B cell (primary cell): ENCODE data around the gene ITPKB. TPM values are rescaled to one million over a fixed set of nuclear protein-coding genes. Genes with fewer than 3 reads are reported as not detected.

Experiments
- ATAC-seq: fragments of 200-7000 bp; cut with Tn5 transposase; one replicate; pipeline ENCODE4 v1.10.0; 2021; ENCODE audit warnings: low read depth, mild to moderate bottlenecking, moderate number of reproducible peaks, moderate library complexity
- CTCF ChIA-PET: fragments of 350-600 bp; sonication (Branson Sonifier 250); formaldehyde crosslinking; loops from one replicate; lab custom pipeline; 2021; ENCODE audit warnings: antibody characterized with exemption, inconsistent platforms; lab: Charles Lee
- POLR2A ChIA-PET: fragments of 350-600 bp; sonication (Branson Sonifier 250); formaldehyde crosslinking; loops from one replicate; lab custom pipeline; 2021; ENCODE audit warnings: antibody characterized with exemption; lab: Charles Lee
- DNase-seq: peaks from one replicate; pipeline ENCODE4 v3.0.0; 2013
- H2AFZ ChIP-seq: 2 replicates; pipeline ENCODE4 v1.6.1; 2012; ENCODE audit warnings: mild to moderate bottlenecking, low read depth, low read length; ENCODE audit not compliant: insufficient read depth, poor library complexity, severe bottlenecking
- H3K27ac ChIP-seq, 2 donors: 1 replicate in 1 of 2; 2 replicates in 1 of 2; pipeline ENCODE4 v1.5.1; 2012 to 2013; ENCODE audit warnings: low read length in 2 of 2, mild to moderate bottlenecking in 2 of 2, moderate library complexity in 1 of 2
- H3K27me3 ChIP-seq, 4 experiments: fragments of 200-600 bp in 1 of 4; sonication (generic) in 1 of 4; replicated peaks in 1 of 4; 1 replicate in 2 of 4; 2 replicates in 2 of 4; pipeline versions ENCODE4 v1.6.1 to v1.7.0; 2013 to 2016; ENCODE audit warnings: low read length in 3 of 4, mild to moderate bottlenecking in 2 of 4, mixed read lengths in 1 of 4, moderate library complexity in 1 of 4; ENCODE audit not compliant: insufficient read depth in 4 of 4, control insufficient read depth in 3 of 4; ENCODE audit errors: control extremely low read depth in 1 of 4
- H3K36me3 ChIP-seq, 2 experiments: replicated peaks in 1 of 2; 1 replicate in 1 of 2; 2 replicates in 1 of 2; pipeline versions ENCODE4 v1.6.1 to v1.7.1; 2013; ENCODE audit warnings: low read length in 1 of 2; ENCODE audit not compliant: insufficient read depth in 2 of 2, control insufficient read depth in 1 of 2; ENCODE audit errors: control extremely low read depth in 1 of 2, extremely low read depth in 1 of 2
- H3K4me1 ChIP-seq, 2 donors: fragments of 200-600 bp in 1 of 2; sonication (generic) in 1 of 2; 1 replicate in 1 of 2; 2 replicates in 1 of 2; pipeline versions ENCODE4 v1.5.1 to v1.6.1; 2013 to 2017; ENCODE audit warnings: low read length in 2 of 2; ENCODE audit not compliant: control insufficient read depth in 2 of 2, insufficient read depth in 2 of 2
- H3K4me2 ChIP-seq: replicated peaks from 2 replicates; pipeline ENCODE3; 2012; ENCODE audit warnings: mild to moderate bottlenecking, low read depth, low read length; ENCODE audit not compliant: poor library complexity, severe bottlenecking
- H3K4me3 ChIP-seq, 5 experiments: fragments of 200-600 bp in 1 of 5; sonication (generic) in 1 of 5; 1 replicate in 3 of 5; 2 replicates in 2 of 5; pipeline versions ENCODE4 v1.5.1 to v1.7.0; 2011 to 2016; ENCODE audit warnings: low read length in 4 of 5, mild to moderate bottlenecking in 4 of 5, low read depth in 2 of 5, control low read depth in 1 of 5, moderate library complexity in 1 of 5; ENCODE audit not compliant: insufficient read depth in 1 of 5; ENCODE audit errors: control extremely low read depth in 1 of 5, extremely low read depth in 1 of 5
- H3K79me2 ChIP-seq: fragments of 200-600 bp; sonication (generic); one replicate; pipeline ENCODE4 v1.6.0; 2016; ENCODE audit warnings: low read length; ENCODE audit not compliant: control insufficient read depth, insufficient read depth
- H3K9ac ChIP-seq: fragments of 200-600 bp; sonication (generic); 2 replicates; pipeline ENCODE4 v1.6.1; 2017; ENCODE audit warnings: mild to moderate bottlenecking, low read length, moderate library complexity
- H3K9me3 ChIP-seq, 3 donors: one replicate each; pipeline versions ENCODE4 v1.6.1 to v1.7.1; 2013; ENCODE audit warnings: low read length in 2 of 3; ENCODE audit not compliant: control insufficient read depth in 2 of 3, insufficient read depth in 1 of 3; ENCODE audit errors: control extremely low read depth in 1 of 3
- H4K20me1 ChIP-seq: 2 replicates; pipeline ENCODE4 v1.6.0; 2012; ENCODE audit warnings: mild to moderate bottlenecking, low read length; ENCODE audit not compliant: insufficient read depth, control insufficient read depth, poor library complexity, severe bottlenecking
- H3K27ac Mint-ChIP-seq: one replicate; pipeline ENCODE4 v1.8.0; 2021; ENCODE audit warnings: mixed read lengths
- H3K27me3 Mint-ChIP-seq: one replicate; pipeline ENCODE4 v1.8.0; 2021; ENCODE audit warnings: mixed read lengths
- H3K4me1 Mint-ChIP-seq: one replicate; pipeline ENCODE4 v1.8.0; 2021; ENCODE audit warnings: mixed read lengths
- H3K4me3 Mint-ChIP-seq: one replicate; pipeline ENCODE4 v1.8.0; 2021; ENCODE audit warnings: mixed read lengths
- H3K9me3 Mint-ChIP-seq: one replicate; pipeline ENCODE4 v1.8.0; 2022; ENCODE audit warnings: mixed read lengths; ENCODE audit not compliant: insufficient read depth
- EZH2 ChIP-seq: IDR thresholded peaks from 2 replicates; pipeline ENCODE4 v1.6.1; 2012; ENCODE audit warnings: borderline replicate concordance, low read depth, mild to moderate bottlenecking, moderate library complexity, low read length; ENCODE audit not compliant: insufficient read depth, poor library complexity, severe bottlenecking
- WGBS: methylation state at CpG from one replicate; pipeline ENCODE4 v1.1.5; 2013; ENCODE audit warnings: missing lambda C conversion rate; ENCODE audit not compliant: insufficient coverage; 5-methylcytosine and 5-hydroxymethylcytosine counted together
- intact Hi-C: fragments of 100-400 bp; cut with micrococcal nuclease; formaldehyde crosslinking; loops from one replicate; pipeline ENCODE4 v1.10.0; 2022
- polyA plus RNA-seq: library from polyadenylated mRNA; depleted of rRNA; stranded (reverse); fragments of >200 nt; gene quantifications from 2 replicates; pipeline ENCODE4 v1.2.3, GENCODE V29; 2012
- total RNA-seq, 2 donors: library from RNA; stranded (reverse); fragments of 120-200 nt in 1 of 2; gene quantifications; 1 replicate in 1 of 2; 2 replicates in 1 of 2; pipeline versions ENCODE4 v1.2.3 to v1.2.4, GENCODE V29; 2013 to 2022
- TF ChIP-seq, protein P1 (sequence below): fragments of 200-600 bp; IDR thresholded peaks from one replicate; pipeline ENCODE4 v1.8.0; 2022; ENCODE audit warnings: antibody characterized with exemption, mild to moderate bottlenecking

The ITPKB gene
- total and polyA plus RNA-seq, 2 donors (not counting 1 experiment from before 2014, with no cell fraction given), result 21.8 to 93.5 TPM

- no peak overlapping the region for H3K27ac ChIP-seq
- 90% methylated on average over 7 of the region's 7 CpGs for WGBS
- no peak overlapping the region for H3K9ac ChIP-seq
- no peak overlapping the region for H2AFZ ChIP-seq
- no peak overlapping the region for H3K4me2 ChIP-seq
- no peak overlapping the region for H3K4me3 ChIP-seq
- H3K27me3 ChIP-seq, result no peaks in the 10 kb centered on the region
- POLR2A ChIA-PET, result no interaction called here
- CTCF ChIA-PET, result no interaction called here
- no peaks in the 10 kb centered on the region for H3K4me1 ChIP-seq
- Mint-ChIP-seq H3K4me1 (no peaks in the 10 kb centered on the region), H3K27ac (no peak overlapping the region), H3K9me3 (no peaks in the 10 kb centered on the region), H3K4me3 (no peak overlapping the region), H3K27me3 (peaks cover 8% of the 10 kb centered on the region)
- no peaks in the 10 kb centered on the region for H3K36me3 ChIP-seq
- DNase-seq, result no peak
- no peak for TF ChIP-seq EZH2
- TF ChIP-seq, protein P1, sequence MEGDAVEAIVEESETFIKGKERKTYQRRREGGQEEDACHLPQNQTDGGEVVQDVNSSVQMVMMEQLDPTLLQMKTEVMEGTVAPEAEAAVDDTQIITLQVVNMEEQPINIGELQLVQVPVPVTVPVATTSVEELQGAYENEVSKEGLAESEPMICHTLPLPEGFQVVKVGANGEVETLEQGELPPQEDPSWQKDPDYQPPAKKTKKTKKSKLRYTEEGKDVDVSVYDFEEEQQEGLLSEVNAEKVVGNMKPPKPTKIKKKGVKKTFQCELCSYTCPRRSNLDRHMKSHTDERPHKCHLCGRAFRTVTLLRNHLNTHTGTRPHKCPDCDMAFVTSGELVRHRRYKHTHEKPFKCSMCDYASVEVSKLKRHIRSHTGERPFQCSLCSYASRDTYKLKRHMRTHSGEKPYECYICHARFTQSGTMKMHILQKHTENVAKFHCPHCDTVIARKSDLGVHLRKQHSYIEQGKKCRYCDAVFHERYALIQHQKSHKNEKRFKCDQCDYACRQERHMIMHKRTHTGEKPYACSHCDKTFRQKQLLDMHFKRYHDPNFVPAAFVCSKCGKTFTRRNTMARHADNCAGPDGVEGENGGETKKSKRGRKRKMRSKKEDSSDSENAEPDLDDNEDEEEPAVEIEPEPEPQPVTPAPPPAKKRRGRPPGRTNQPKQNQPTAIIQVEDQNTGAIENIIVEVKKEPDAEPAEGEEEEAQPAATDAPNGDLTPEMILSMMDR, result no peak
- intact Hi-C loops, result no loop called here
- no peaks in the 10 kb centered on the region for H3K9me3 ChIP-seq
- H4K20me1 ChIP-seq, result no peaks in the 10 kb centered on the region
- no peak for ATAC-seq
- H3K79me2 ChIP-seq, result no peaks in the 10 kb centered on the region
Observed at GRCh38 chr1:226586116-226586515, 153.0 kb downstream of the ITPKB start.

- 56% methylated on average over 3 of the region's 3 CpGs for WGBS
- peaks cover 0 to 4% (median 0%) of the 10 kb centered on the region in 3 donors for H3K9me3 ChIP-seq
- ChIA-PET POLR2A (no interaction called here), CTCF (interaction anchor here (1.0 kb wide), 1 partner anchor 213 kb away, joined by 3 read pairs; no protein-coding TSS in a partner anchor)
- DNase-seq, result no peak
- H3K4me1 ChIP-seq, result no peaks in the 10 kb centered on the region
- Mint-ChIP-seq H3K27me3 (no peaks in the 10 kb centered on the region), H3K9me3 (no peaks in the 10 kb centered on the region), H3K27ac (no peak overlapping the region), H3K4me1 (no peaks in the 10 kb centered on the region), H3K4me3 (no peak overlapping the region)
- H3K4me3 ChIP-seq, result no peak overlapping the region
- no peaks in the 10 kb centered on the region for H3K27me3 ChIP-seq
- H2AFZ ChIP-seq, result no peak overlapping the region
- no peaks in the 10 kb centered on the region for H3K79me2 ChIP-seq
- no peak overlapping the region for H3K27ac ChIP-seq
- intact Hi-C loops, result no loop called here
- no peaks in the 10 kb centered on the region for H3K36me3 ChIP-seq
- H3K9ac ChIP-seq, result no peak overlapping the region
- no peak for ATAC-seq
- no peak overlapping the region for H3K4me2 ChIP-seq
- no peaks in the 10 kb centered on the region for H4K20me1 ChIP-seq
- TF ChIP-seq, protein P1, result no peak
- no peak for TF ChIP-seq EZH2
Observed at GRCh38 chr1:226584164-226584563, 154.9 kb downstream of the ITPKB start.
